ENCODE results near the gene CHD6.

CHD6 gene

GRCh38 chr20:41621971-41622370, 3.8 kb upstream of the CHD6 start:
- H3K27ac ChIP-seq (ENCODE audit: low read depth, low read length, poor library complexity, severe bottlenecking), result no peak overlapping the region
- no peaks in the 10 kb centered on the region for H3K27me3 ChIP-seq (ENCODE audit: insufficient read depth, low read length)
- H3K4me3 ChIP-seq (ENCODE audit: low read depth, low read length, poor library complexity, severe bottlenecking), result no peak overlapping the region
- H3K4me1 ChIP-seq (ENCODE audit: insufficient read depth, low read length, severe bottlenecking), result peaks cover 12% of the 10 kb centered on the region
- H2AFZ ChIP-seq (ENCODE audit: low read length), result no peak overlapping the region
- no peak overlapping the region for H3K4me2 ChIP-seq (ENCODE audit: low read length)
- H3K9me2 ChIP-seq (ENCODE audit: low read depth, low read length), result no peaks in the 10 kb centered on the region
- no peaks in the 10 kb centered on the region for H4K20me1 ChIP-seq (ENCODE audit: insufficient read depth, low read length)
- no peaks in the 10 kb centered on the region for H3K9me3 ChIP-seq (ENCODE audit: low read length)
- TF ChIP-seq CTCF (IDR thresholded peaks at IDR 0.05; ENCODE audit: low read length) (no peak), EZH2 (IDR thresholded peaks at IDR 0.05; ENCODE audit: borderline replicate concordance, low read length) (no peak)
- H3F3A ChIP-seq (ENCODE audit: insufficient read depth, low read length), result no peaks in the 10 kb centered on the region
- peaks cover 3% of the 10 kb centered on the region; the same call in 1 of the 2 replicates for H3K79me2 ChIP-seq (ENCODE audit: insufficient read depth, low read length)
- H3K9ac ChIP-seq (ENCODE audit: low read length), result no peak overlapping the region
- H3K36me3 ChIP-seq (ENCODE audit: insufficient read depth, low read length), result no peaks in the 10 kb centered on the region

- no peak overlapping the region for H3K4me2 ChIP-seq (ENCODE audit: low read length)
- no peak for TF ChIP-seq EZH2 (IDR thresholded peaks at IDR 0.05; ENCODE audit: borderline replicate concordance, low read length)
- no peak for TF ChIP-seq CTCF (IDR thresholded peaks at IDR 0.05; ENCODE audit: low read length)
- H3K36me3 ChIP-seq (ENCODE audit: insufficient read depth, low read length), result no peaks in the 10 kb centered on the region
- H3K9me3 ChIP-seq (ENCODE audit: low read length), result no peaks in the 10 kb centered on the region
- H3F3A ChIP-seq (ENCODE audit: insufficient read depth, low read length), result no peaks in the 10 kb centered on the region
- no peak overlapping the region for H3K27ac ChIP-seq (ENCODE audit: low read depth, low read length, poor library complexity, severe bottlenecking)
- no peak overlapping the region for H3K9ac ChIP-seq (ENCODE audit: low read length)
- H3K4me1 ChIP-seq (ENCODE audit: insufficient read depth, low read length, severe bottlenecking), result peaks cover 17% of the 10 kb centered on the region
- H3K79me2 ChIP-seq (ENCODE audit: insufficient read depth, low read length), result peaks cover 3% of the 10 kb centered on the region; the same call in 1 of the 2 replicates
- H3K9me2 ChIP-seq (ENCODE audit: low read depth, low read length), result no peaks in the 10 kb centered on the region
- H4K20me1 ChIP-seq (ENCODE audit: insufficient read depth, low read length), result no peaks in the 10 kb centered on the region
- H3K4me3 ChIP-seq (ENCODE audit: low read depth, low read length, poor library complexity, severe bottlenecking), result no peak overlapping the region
- H2AFZ ChIP-seq (ENCODE audit: low read length), result no peak overlapping the region
- H3K27me3 ChIP-seq (ENCODE audit: insufficient read depth, low read length), result no peaks in the 10 kb centered on the region
Observed at GRCh38 chr20:41621421-41621820, 3.2 kb upstream of the CHD6 start.

GRCh38 chr20:41619360-41620100, 1.4 kb upstream of the CHD6 start:
- no peaks in the 10 kb centered on the region for H4K20me1 ChIP-seq (ENCODE audit: insufficient read depth, low read length)
- no peak overlapping the region for H3K27ac ChIP-seq (ENCODE audit: low read depth, low read length, poor library complexity, severe bottlenecking)
- H2AFZ ChIP-seq (ENCODE audit: low read length), result no peak overlapping the region

More at GRCh38 chr20:41619360-41620100, 1.4 kb upstream of the CHD6 start:
- TF ChIP-seq EZH2 (IDR thresholded peaks at IDR 0.05; ENCODE audit: borderline replicate concordance, low read length) (no peak), CTCF (IDR thresholded peaks at IDR 0.05; ENCODE audit: low read length) (no peak)
- no peaks in the 10 kb centered on the region for H3K9me2 ChIP-seq (ENCODE audit: low read depth, low read length)
- H3K36me3 ChIP-seq (ENCODE audit: insufficient read depth, low read length), result no peaks in the 10 kb centered on the region; the same call in 1 of the 2 replicates
- peak overlapping the region; percentile 84 for H3K4me3 ChIP-seq (ENCODE audit: low read depth, low read length, poor library complexity, severe bottlenecking)
- H3K27me3 ChIP-seq (ENCODE audit: insufficient read depth, low read length), result no peaks in the 10 kb centered on the region
- no peak overlapping the region for H3K9ac ChIP-seq (ENCODE audit: low read length)
- no peaks in the 10 kb centered on the region for H3F3A ChIP-seq (ENCODE audit: insufficient read depth, low read length)
- no peaks in the 10 kb centered on the region for H3K9me3 ChIP-seq (ENCODE audit: low read length)
- peaks cover 22% of the 10 kb centered on the region for H3K4me1 ChIP-seq (ENCODE audit: insufficient read depth, low read length, severe bottlenecking)
- H3K79me2 ChIP-seq (ENCODE audit: insufficient read depth, low read length), result peaks cover 16% of the 10 kb centered on the region; the same call in 1 of the 2 replicates
- peak overlapping the region; percentile 82; the same call in 1 of the 2 replicates for H3K4me2 ChIP-seq (ENCODE audit: low read length)

Measured in OCI-LY1 (cell line).